Peyer's patch (tissue), 4 donors: ENCODE data around the gene FOXP4.

Source experiments
- CTCF ChIP-seq, 6 experiments: fragments of 450-650 bp in 4 of 6; fragments of 200-600 bp in 2 of 6; sonication (generic) in 1 of 6; IDR thresholded peaks; one replicate each; pipeline ENCODE4 v1.5.1; 2017 to 2019; ENCODE audit warnings: antibody characterized with exemption in 6 of 6, mild to moderate bottlenecking in 3 of 6, moderate library complexity in 1 of 6
- POLR2A ChIP-seq, 2 donors: fragments of 450-650 bp; IDR thresholded peaks; one replicate each; pipeline ENCODE4 v1.5.1; 2017; ENCODE audit warnings: antibody characterized with exemption in 2 of 2, mild to moderate bottlenecking in 2 of 2, moderate library complexity in 2 of 2

- TF ChIP-seq CTCF (IDR thresholded peaks at IDR 0.05): no peak
- no peak for TF ChIP-seq POLR2A (IDR thresholded peaks at IDR 0.05)
Measured at GRCh38 chr6:41641352-41641925, 95.3 kb downstream of the FOXP4 start.
